Measurements from ENCODE around the gene UGT1A5. TPM values are rescaled to one million over a fixed set of nuclear protein-coding genes. Genes with fewer than 3 reads are reported as not detected.

UGT1A5 gene
- total RNA-seq, 4 donors from 2014 or later = not detected

DNA sequence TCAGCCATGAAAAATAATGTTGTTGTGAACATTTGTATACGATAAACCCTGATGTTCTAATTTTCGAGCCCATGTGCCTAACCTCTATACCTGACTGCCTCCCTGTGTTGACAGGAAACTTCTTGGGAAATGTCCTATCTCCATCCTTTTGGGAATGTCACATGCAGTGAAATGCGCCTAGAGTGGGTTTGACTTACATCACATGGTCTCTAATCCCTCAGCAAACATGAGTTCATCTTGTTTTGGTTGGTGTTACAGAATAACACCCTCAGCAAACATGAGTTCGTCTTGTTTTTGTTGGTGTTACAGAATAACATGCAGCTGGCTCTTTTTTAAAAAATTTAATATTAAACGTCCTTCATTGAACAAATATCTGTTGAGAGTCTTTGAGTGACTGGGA, 24.4 kb upstream of the UGT1A5 start:
- TF ChIP-seq, protein P1, sequence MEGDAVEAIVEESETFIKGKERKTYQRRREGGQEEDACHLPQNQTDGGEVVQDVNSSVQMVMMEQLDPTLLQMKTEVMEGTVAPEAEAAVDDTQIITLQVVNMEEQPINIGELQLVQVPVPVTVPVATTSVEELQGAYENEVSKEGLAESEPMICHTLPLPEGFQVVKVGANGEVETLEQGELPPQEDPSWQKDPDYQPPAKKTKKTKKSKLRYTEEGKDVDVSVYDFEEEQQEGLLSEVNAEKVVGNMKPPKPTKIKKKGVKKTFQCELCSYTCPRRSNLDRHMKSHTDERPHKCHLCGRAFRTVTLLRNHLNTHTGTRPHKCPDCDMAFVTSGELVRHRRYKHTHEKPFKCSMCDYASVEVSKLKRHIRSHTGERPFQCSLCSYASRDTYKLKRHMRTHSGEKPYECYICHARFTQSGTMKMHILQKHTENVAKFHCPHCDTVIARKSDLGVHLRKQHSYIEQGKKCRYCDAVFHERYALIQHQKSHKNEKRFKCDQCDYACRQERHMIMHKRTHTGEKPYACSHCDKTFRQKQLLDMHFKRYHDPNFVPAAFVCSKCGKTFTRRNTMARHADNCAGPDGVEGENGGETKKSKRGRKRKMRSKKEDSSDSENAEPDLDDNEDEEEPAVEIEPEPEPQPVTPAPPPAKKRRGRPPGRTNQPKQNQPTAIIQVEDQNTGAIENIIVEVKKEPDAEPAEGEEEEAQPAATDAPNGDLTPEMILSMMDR (IDR thresholded peaks at IDR 0.05) = no peak
- TF ChIP-seq POLR2A (IDR thresholded peaks at IDR 0.05) = no peak
- no peak overlapping the region for H3K27ac ChIP-seq
- intact Hi-C loops (cut with DNase I; ENCODE audit: low total_unique reads) = no loop called here
- H3K36me3 ChIP-seq = no peaks in the 10 kb centered on the region
- H3K27me3 ChIP-seq = no peaks in the 10 kb centered on the region
- no peaks in the 10 kb centered on the region for H3K4me1 ChIP-seq
- H3K9me3 ChIP-seq = no peaks in the 10 kb centered on the region
- DNase-seq = no peak
- no peak overlapping the region for H3K4me3 ChIP-seq

DNA sequence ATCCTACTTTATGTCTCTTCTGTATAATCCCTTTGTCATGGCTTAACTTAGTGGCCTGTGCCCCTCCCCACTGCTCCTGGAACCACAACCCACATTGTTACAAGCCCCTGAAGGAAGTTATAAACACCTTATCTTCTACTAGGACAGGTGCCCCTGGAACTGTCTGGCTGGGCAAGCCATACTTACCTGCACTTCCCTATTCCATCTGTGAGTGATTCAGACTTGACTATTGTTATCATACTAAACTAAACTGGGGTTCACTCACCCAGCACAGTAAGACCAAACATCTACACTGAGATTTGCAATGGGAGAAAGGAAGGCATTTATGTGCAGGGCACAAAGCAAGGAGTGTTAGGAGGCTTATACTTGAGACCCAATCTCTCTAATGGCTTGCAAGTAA, 23.7 kb upstream of the UGT1A5 start:
- Histone ChIP-seq H3K36me3 (no peaks in the 10 kb centered on the region), H3K27ac (no peak overlapping the region), H3K4me1 (no peaks in the 10 kb centered on the region), H3K9me3 (no peaks in the 10 kb centered on the region), H3K4me3 (no peak overlapping the region), H3K27me3 (no peaks in the 10 kb centered on the region)
- intact Hi-C loops (cut with DNase I; ENCODE audit: low total_unique reads) = no loop called here
- TF ChIP-seq, protein P1 (IDR thresholded peaks at IDR 0.05) = no peak
- TF ChIP-seq POLR2A (IDR thresholded peaks at IDR 0.05) = no peak
- DNase-seq = no peak

DNA sequence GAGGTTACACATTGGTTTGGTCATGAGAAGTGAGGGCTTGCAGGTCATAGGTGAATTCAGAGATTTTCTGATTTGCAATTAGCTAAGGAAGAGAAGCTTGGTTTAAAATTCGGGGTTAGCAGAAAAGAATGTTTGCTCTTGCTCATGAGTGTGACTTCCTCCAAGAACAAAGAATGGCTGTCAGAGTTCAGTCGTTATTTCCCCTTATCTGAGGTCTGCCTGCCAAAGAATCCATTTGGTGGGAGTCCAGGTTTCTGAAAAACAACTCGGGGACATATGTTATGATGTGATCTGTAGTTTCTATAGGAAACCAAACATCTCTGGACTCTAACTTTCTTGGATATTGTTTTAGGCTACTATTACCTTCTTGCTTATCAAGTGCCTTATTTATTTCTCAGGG, 23.2 kb upstream of the UGT1A5 start:
- DNase-seq = no peak
- intact Hi-C loops (cut with DNase I; ENCODE audit: low total_unique reads) = no loop called here

DNA sequence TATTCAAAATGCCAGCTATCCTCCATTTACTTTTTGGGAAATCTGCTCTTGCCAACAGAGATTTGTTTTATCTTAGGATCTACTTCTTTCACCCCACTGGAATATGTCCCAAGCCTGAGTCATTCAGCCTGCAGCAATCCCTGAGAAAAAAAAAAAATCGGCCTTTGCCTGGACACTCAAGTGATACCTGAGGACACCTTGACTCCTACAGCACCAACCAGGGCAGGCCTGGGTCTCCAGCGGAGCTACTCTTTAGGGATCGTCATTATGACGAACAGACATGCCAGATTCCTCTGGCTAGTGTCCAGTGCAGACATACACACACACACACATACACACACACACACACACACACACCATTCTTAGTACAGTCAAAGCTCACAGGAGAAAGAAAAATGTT, 22.3 kb upstream of the UGT1A5 start:
- H3K36me3 ChIP-seq = no peaks in the 10 kb centered on the region

More for the DNA sequence above, 23.2 kb upstream of the UGT1A5 start:
- TF ChIP-seq POLR2A (IDR thresholded peaks at IDR 0.05) = no peak
- TF ChIP-seq, protein P1 (IDR thresholded peaks at IDR 0.05) = no peak
- no peaks in the 10 kb centered on the region for H3K4me1 ChIP-seq
- H3K4me3 ChIP-seq = no peak overlapping the region
- no peaks in the 10 kb centered on the region for H3K27me3 ChIP-seq
- no peaks in the 10 kb centered on the region for H3K36me3 ChIP-seq
- no peak overlapping the region for H3K27ac ChIP-seq
- no peaks in the 10 kb centered on the region for H3K9me3 ChIP-seq

DNA sequence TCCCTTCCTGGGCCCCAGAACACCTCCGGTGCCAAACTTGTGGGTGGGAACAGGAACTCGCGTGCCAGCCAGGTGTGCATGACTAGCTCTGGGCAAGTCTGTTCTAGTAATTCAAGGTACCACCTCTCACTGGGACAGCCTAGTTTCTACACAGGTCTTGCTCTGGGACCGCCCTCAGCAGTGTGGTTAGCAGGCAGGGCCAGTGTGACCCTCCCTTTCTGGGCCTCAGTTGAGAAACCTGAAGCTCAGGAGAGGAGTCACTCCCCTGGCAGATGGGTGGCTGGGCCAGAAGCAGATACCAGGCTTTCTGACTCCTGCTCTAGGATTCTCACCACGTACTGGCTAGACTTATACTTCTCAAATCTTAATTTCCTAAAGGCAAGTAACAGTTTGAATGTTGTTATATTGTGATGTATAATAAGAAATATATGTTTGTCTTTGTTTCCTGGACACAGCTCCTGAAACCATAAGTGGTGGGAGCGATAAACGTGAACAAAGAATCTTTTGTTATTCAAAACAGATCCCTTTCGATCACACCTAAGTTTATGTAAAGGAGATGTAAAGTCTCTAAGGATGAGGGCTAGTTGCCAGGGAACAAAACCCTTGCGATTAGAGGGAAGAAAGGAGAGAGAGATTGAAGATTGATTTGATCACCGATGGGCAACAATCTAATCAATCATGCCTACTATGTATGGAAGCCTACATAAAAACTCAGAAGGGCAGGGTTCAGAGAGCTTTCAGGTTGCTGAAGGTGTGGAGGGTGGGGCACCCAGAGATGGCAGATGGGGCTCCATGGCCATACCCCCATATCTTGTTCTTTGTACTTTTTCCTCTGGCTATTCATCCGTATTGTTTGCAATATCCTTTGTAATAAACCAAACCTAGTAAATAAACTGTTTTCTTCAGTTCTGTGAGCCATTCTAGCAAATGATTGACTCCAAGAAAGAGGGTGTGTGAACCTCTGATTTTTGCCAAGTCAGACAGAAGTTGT, 21.0 kb upstream of the UGT1A5 start:
- no peak for DNase-seq
- no peaks in the 10 kb centered on the region for H3K4me1 ChIP-seq
- intact Hi-C loops (cut with DNase I; ENCODE audit: low total_unique reads) = no loop called here
- H3K36me3 ChIP-seq = no peaks in the 10 kb centered on the region
- TF ChIP-seq, protein P1 (IDR thresholded peaks at IDR 0.05) = no peak
- TF ChIP-seq POLR2A (IDR thresholded peaks at IDR 0.05) = no peak
- H3K4me3 ChIP-seq = no peak overlapping the region
- H3K27me3 ChIP-seq = no peaks in the 10 kb centered on the region
- no peaks in the 10 kb centered on the region for H3K9me3 ChIP-seq
- H3K27ac ChIP-seq = no peak overlapping the region

More for the DNA sequence above, 22.3 kb upstream of the UGT1A5 start:
- no peak overlapping the region for H3K4me3 ChIP-seq
- no peak for TF ChIP-seq POLR2A (IDR thresholded peaks at IDR 0.05)
- TF ChIP-seq, protein P1 (IDR thresholded peaks at IDR 0.05) = no peak
- DNase-seq = no peak
- H3K4me1 ChIP-seq = no peaks in the 10 kb centered on the region
- H3K27me3 ChIP-seq = no peaks in the 10 kb centered on the region
- no peak overlapping the region for H3K27ac ChIP-seq
- no peaks in the 10 kb centered on the region for H3K9me3 ChIP-seq
- intact Hi-C loops (cut with DNase I; ENCODE audit: low total_unique reads) = no loop called here

Measured in uterus (tissue), 4 donors.